GM18870 (cell line): ENCODE measurements around the gene METTL24.

Experiments
- ATAC-seq: cut with Tn5 transposase; IDR thresholded peaks from one replicate; pipeline ENCODE4 v1.9.1; 2021; ENCODE audit warnings: moderate library complexity; ENCODE audit not compliant: unreplicated experiment

Gene METTL24

GRCh38 chr6:110201151-110201884 is 156.8 kb downstream of the METTL24 start:
- ATAC-seq: no peak

DNA sequence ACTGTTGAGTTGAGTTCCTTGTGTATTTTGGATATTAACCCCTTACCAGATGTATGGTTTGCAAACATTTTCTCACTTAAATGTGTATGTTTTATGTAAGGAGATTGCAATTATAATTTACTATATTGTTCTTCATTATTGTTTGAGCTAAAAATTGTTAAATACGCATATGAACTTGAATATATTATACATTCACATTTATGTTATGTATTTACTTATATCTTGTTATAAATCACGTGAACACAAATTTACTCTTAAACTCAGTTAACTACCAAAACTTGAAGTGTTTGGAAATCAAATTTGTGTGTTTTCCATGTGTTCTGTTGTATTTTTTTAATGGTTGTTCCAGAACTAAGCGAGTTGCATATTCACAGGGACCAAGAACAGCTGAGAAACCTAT is 159.6 kb downstream of the METTL24 start:
- ATAC-seq: no peak

DNA sequence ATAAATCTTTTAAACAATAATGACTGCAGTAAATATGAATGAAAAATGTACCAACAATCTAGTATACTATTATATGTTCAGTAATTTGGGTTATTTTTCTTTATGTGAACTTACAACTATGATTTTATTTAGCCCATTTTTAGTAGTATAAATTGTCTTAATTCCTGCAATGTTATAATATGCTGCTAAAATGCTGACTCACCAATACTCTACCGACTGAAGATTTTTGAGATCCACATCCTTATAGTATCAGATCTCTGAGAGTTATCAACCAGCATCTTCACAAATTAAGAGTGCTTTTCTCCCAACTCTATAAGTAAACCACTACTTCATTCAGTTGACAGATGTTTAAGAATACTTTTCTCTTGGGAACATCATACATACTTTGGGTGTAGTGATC is 161.3 kb downstream of the METTL24 start:
- no peak for ATAC-seq

DNA sequence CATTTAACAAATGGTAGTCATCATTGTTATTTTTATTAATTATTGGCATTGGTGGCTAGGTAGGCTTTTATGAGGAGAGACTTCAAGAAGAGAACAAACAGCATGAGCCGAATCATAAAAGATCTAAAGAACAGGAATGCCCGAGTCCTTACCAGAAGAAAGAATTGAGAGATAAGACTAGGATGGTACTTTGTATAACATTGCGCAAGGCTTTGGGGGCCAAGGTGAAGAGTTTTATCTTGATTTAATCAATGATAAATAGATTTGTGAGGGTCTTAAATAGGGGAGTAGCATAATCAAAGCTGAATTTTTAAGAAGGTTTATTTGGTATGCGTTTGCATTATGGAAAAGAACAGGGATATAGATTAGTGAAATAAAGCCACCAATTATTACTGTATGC is 162.5 kb downstream of the METTL24 start:
- ATAC-seq: no peak
